AG09309 (cell line): ENCODE data around the gene KRTAP5-11.

Experiments
- DNase-seq: peaks from one replicate; pipeline ENCODE4 v3.0.0-alpha.2; 2010; ENCODE audit warnings: low read depth
- H3K4me3 ChIP-seq: 2 replicates; pipeline ENCODE4 v1.5.1; 2011; ENCODE audit warnings: mild to moderate bottlenecking, low read depth, low read length, moderate library complexity; ENCODE audit not compliant: control insufficient read depth
- CTCF ChIP-seq: IDR thresholded peaks from 2 replicates; pipeline ENCODE4 v1.5.1; 2011; ENCODE audit warnings: mild to moderate bottlenecking, low read depth, low read length, inconsistent platforms; ENCODE audit not compliant: insufficient read depth, control insufficient read depth; ENCODE audit errors: missing control alignments

The KRTAP5-11 gene

GRCh38 chr11:71557257-71557656 lies 25.4 kb downstream of the KRTAP5-11 start:
- TF ChIP-seq CTCF: no peak
- DNase-seq: no peak
- no peak overlapping the region for H3K4me3 ChIP-seq

- no peak overlapping the region for H3K4me3 ChIP-seq
- no peak for DNase-seq
- TF ChIP-seq CTCF: no peak
Observed at GRCh38 chr11:71556018-71556417, 26.7 kb downstream of the KRTAP5-11 start.

- no peak overlapping the region for H3K4me3 ChIP-seq
- no peak for TF ChIP-seq CTCF
- DNase-seq: no peak
Observed at GRCh38 chr11:71555508-71555907, 27.2 kb downstream of the KRTAP5-11 start.

GRCh38 chr11:71554996-71555395 lies 27.7 kb downstream of the KRTAP5-11 start:
- no peak overlapping the region for H3K4me3 ChIP-seq
- no peak for DNase-seq
- TF ChIP-seq CTCF: no peak

GRCh38 chr11:71551711-71552110 lies 31.0 kb downstream of the KRTAP5-11 start:
- H3K4me3 ChIP-seq: no peak overlapping the region
- TF ChIP-seq CTCF: no peak
- no peak for DNase-seq

- DNase-seq: no peak
- no peak for TF ChIP-seq CTCF
- no peak overlapping the region for H3K4me3 ChIP-seq
Observed at GRCh38 chr11:71548716-71549151, 33.9 kb downstream of the KRTAP5-11 start.

GRCh38 chr11:71548120-71548519 lies 34.6 kb downstream of the KRTAP5-11 start, which contains the start of gene KRTAP5-9:
Gene KRTAP5-9, plus strand, starts transcription at chr11:71548420. Its CDS starts 238 bp downstream, at chr11:71548658.
- H3K4me3 ChIP-seq: no peak within 1 kb of the TSS
- DNase-seq: no peak
- no peak for TF ChIP-seq CTCF
